Stimulated activated CD8-positive, alpha-beta memory T cell treated with anti-CD3 and anti-CD28 coated beads, Interleukin-7, amount 100 ng/mL, for 48 hours (primary cell): Measurements from ENCODE around the gene ADAM12.

Experiments used
- DNase-seq, 2 donors: peaks; one replicate each; pipeline ENCODE4 v3.0.0-alpha.2; 2020; ENCODE audit warnings: low read depth in 1 of 2; ENCODE audit errors: extremely low read depth in 1 of 2

ADAM12 gene

DNA sequence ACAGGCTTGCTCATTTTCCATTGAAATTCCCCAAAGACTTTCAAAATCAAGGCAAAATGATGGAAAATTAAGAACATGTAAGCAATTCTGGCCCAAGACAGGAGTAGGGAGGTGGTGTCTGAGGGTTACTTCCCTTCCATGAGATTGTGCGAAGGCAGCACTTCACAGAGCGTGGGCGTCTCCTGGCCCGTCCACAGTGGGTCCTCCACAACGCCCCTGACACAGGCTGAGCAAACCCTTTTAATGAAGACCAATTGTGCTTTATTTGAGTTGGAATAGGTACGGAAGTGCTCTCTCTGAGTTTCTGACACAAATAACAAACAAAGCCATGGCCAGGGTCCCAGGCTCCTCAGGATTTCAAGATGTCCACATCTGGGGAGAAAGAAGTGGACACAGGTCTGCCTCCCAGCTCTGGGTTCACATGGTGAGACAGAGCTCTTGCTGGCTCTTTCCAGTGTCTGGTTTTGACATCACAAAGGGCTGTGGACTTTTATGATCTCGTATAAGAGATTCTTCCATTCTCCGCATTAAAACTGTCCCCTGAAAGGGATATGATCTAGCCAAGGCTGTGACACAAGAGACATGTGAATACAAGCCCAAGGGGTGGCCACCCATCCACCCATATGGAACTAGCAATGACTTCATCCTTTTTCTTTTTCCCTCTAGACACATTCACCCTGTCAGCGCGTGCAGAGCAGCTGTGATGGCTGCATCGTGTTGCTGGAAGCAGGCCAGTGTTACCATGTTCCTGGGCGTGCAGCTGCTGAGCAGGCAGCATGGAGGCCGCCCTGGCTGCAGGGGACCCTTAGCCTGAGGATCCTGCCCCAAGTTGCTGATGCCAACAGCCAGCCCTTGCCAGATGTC, 145.6 kb downstream of the ADAM12 start:
- DNase-seq, result no peak

DNA sequence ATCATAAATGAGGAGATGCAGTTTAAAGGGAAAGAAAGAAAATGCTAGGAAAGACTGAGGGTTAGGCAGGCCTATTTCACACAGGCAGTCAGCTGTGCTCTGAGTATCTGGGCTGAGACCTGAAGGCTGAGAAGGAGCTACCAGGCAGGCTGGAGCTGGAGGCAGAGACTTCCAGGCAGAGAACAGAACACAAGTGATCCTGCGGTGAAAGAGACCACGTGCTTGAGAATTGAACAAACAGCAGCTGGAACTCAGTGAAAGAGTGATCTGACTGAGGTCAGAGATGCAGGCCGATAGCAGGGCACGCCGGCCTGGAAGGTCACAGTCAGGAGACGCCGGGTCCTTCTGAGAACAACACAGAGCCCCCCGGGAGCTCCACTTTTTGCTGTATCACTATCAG, 147.8 kb downstream of the ADAM12 start:
- DNase-seq, result no peak

DNA sequence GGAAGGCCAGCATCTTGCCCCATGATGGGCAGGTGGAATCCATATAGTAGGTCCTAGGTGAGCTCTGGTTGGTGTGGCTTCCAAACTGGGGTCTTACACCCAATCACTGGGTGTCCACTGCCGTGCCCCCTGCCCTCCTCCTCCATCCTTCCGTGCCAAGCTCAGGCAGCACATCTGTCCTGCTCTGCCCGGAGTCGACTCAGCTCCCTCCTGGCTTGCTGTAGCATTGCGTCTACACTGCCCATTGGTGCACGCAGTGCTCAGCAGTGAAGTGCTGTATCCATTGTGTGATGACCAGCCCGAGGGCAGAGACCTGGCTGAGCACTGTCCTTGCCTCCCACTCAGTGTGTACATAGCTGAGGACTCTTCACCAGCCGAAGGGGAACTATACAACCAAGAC, 148.4 kb downstream of the ADAM12 start:
- DNase-seq, result no peak

- no peak for DNase-seq
Observed at GRCh38 chr10:126235979-126236851, 152.1 kb downstream of the ADAM12 start.

GRCh38 chr10:126235091-126235978, 152.9 kb downstream of the ADAM12 start:
- DNase-seq, result no peak

DNA sequence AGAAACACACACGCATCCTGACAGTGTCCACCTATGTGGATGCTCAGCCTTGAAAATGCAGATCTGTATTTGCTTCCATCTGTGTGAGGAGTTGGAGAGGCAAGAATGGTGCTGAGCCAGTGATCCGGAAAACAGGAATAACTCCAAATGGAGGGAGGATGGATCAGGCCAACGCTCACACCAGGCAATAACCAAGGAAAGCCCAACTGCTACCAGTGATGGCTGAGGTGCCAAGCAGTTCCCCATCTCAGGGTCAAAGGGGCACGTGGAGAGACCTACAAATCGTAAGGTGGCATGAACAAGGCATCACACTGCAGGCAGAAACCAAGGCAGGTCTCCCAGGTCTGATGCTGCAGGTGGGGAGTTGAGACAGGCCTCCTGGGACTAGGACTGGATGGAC, 153.6 kb downstream of the ADAM12 start:
- DNase-seq, result no peak

GRCh38 chr10:126233182-126234148, 154.8 kb downstream of the ADAM12 start:
- DNase-seq, result no peak

DNA sequence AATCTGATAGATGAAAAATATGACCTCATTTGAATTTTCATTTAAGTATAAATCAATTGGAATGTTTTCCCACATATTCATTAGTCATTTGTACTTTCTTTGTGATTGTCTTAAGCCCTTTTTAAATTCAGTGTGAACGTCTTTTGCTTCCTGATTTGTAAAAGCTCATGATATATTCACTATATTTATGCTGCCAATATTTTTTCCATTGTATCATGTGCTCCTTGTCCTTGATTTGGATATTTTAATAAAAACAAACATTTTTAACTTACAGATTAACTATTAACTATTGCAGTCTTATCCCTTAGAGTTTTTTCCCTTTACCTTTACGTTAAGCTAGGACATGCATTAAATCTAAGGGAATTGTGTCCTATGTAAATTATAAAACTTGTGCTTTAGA, 157.7 kb downstream of the ADAM12 start:
- no peak for DNase-seq

DNA sequence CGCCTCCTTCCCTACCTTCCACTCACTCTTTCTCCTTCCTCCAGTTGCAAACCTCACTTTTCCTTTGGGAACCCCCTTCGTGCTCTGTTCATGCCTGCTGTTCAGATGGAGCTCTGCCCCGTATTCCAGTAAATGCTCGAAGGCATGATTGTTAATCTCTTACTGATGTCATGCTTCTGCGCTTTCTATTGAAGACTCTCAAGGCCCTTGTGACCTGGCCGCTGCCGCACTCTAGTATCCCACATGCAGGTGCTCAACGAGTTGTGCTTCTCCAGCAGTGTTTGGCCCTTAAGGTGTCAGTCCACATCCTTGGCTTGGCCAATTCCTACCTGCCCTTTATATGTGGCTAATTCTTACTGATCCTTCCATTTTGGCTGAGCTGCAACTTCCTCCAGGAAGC, 158.6 kb downstream of the ADAM12 start:
- no peak for DNase-seq

- DNase-seq, result no peak
Observed at GRCh38 chr10:126227762-126228134, 160.5 kb downstream of the ADAM12 start.

DNA sequence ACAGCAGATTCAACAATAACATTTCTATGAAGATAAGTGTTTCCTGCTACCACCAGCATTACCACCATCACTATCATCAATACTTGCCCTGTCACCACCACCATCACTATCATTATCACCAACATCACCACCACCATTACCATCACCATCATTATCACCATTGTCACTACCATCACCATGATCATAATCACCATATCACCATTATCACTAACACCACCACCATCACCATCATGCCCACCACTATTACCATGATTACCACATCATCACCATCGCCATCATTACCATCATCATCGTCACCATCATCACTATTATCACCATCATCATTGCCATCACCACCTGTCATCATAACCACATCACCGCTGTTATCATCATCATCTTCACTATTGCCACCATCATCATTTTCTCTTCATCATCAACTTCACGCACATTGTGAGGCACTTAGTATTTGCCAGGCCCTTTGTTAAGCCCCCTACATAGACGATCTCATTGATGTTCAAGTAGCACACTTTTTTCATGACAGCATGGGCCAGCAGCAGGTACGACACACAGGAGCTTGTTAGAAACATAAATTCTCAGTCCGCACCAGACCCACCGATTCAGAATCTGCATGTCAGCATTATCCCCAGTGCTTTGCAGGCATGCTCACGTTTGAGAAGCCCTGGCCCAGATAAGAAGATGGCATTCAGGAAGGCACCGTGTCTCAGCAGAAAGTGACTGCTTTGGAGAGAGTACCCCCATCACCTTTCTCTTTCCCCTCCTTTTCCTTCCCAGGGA, 161.1 kb downstream of the ADAM12 start:
- DNase-seq, result no peak

DNA sequence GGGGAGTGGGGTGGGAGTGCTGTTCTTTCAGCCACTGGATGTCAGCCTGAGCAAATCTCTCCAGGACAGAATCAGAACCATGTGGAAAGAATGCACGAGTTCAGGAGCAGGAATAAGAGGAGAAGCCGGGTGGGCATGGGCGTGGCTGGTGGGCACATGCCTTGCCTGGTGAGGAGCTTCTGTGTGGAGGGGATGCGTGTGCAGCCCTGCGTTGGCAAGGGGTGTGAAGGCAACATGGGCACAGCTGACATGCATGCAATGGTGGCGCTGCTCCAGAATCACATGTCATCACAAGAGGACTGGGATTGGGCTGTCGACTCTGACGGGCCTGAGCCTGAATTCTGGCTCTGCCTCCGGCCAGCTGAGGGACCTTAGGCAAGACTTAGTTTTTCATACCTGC, 162.1 kb downstream of the ADAM12 start:
- DNase-seq, result no peak

GRCh38 chr10:126225672-126226008, 162.6 kb downstream of the ADAM12 start:
- DNase-seq, result no peak

- DNase-seq, result no peak
Observed at GRCh38 chr10:126224967-126225671, 163.2 kb downstream of the ADAM12 start.

GRCh38 chr10:126223512-126224067, 164.7 kb downstream of the ADAM12 start:
- DNase-seq, result no peak

DNA sequence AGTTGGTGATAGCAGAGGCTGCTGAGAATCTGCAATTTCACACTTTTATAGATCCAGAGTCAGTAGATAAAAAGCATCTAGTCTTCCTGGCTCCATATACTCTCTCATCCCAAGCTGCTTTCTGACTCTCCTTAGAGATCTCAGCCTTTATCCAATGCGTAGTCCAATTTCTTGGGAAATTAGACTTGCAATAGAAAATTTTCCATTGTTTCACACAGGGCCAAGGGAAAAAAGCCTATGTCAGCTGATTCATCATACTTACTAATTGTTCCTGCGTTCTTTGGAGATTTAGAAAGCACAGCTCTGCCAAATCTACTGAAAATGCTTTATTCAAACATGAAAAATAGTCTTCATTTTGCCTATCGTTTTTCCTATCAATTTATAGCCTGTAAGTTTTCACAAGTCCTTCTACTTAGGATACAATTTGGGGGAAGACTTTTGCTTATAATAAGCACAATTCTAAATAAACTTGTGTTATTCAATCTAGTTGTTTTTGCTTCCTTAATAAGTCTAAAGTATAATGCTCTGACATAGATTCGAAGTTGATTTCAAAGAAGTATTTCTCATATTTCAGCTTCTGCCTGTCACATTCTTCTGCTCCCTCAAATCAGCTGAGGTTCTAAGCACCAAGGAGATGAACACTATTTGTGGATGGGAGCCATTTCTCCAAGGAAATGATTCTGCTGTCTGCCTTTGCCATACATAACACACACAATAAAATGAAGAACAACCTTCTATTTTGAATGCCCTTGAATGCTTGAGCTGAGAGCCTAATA, 165.4 kb downstream of the ADAM12 start:
- DNase-seq, result no peak

- no peak for DNase-seq
Observed at GRCh38 chr10:126221874-126222273, 166.4 kb downstream of the ADAM12 start.
